Dermis blood vessel endothelial cell (primary cell): ENCODE results near the gene MAPK8IP2. TPM values are rescaled to one million over a fixed set of nuclear protein-coding genes. Genes with fewer than 3 reads are reported as not detected.
A peak's percentile ranks its signal among the peaks of the same experiment; 100 is the strongest.
"Not testable (repeated sequence)": the region's sequence is repeated elsewhere in the genome, so short reads cannot be mapped to it uniquely, and the experiment has no call there.

ENCODE experiments used
- DNase-seq: peaks from one replicate; pipeline ENCODE4 v3.0.0; 2010
- total RNA-seq: library from RNA; depleted of rRNA; stranded (reverse); fragments of >200 nt; gene quantifications from 2 replicates; pipeline ENCODE4 v1.2.3, GENCODE V29; 2014

Gene MAPK8IP2
- total RNA-seq, 1 donor from 2014 or later: 0.34 TPM

DNA sequence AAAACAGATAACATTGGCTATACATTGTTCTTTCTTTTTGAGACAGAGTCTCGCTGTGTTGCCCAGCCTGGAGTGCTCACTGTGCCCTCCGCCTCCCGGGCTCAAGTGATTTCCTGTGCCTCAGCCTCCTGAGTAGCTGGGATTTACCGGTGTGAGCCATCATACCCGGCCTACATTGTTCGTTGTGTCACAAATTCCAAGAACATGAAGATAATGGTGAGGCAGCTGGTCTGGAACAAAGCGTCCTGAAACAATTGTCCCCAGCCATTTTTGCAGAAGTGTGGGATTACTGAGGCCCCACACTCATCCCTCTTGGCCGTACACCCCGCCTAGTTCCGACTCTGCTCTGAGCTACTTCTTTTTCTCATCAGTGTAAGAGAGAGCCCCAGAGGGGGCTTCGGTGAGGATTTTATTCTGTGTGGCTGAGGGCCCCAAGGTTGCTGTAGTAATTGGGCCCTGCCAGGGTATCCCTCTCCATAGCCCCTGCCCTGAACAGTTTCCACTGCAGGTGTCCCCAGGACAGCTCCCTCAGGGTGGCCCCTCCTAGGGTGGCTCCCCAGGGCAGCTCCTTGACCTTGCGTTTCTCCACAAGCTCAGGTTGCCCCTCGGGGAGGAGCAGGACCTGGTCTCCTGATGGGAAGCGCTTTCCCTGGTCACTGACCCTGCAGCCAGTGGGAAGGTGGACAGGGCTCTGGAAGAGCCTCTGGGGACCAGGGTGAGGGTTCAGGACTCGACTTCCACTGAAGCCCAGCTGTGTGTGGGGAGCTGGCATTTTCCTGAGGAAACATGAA, 40.5 kb downstream of the MAPK8IP2 start:
- peak; percentile 79 for DNase-seq

DNA sequence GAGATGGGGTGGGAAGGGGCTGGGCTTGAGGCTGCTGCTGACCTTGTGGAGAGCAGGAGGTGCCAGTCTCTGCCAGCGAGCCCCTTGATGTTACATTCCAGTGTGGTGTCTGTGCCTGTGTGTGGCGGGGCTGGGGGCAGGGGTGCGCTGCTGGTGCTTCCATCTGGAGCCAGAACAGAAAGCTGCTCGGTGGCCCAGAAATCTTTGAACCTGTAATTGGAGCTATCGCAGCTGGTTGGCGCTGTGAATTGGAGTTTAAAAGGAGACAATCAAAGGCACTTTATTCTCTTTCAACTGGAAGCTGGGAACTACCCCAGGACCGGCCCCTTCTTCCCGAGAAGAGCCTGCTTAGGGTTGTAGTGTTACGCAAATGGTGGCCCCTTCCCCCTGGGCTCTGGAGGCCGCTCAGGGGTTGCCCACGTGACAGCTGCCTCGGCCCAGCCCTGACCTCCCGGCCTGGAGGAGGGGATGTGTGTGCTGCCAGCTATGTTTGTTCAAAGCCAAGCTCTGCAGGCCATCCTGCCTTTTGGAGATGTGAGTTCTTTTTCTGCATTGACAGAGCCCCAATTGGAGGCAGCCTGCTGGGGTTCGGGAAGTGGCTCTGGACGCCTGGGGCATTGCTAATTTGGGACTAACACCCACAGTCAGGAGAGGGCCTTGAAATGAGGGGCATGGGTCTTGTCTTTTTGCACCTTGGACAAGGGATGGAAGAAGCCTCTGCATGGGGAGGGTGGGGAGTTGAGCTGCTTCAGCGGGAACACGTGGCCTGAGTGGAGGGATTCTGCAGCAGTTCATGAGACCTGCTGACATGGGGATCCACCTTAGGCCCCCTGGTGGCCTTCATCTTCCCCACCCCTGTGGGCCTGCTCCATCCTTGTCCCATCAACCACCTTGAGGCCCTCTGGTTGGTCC, 41.4 kb downstream of the MAPK8IP2 start:
- peak; percentile 73 for DNase-seq

DNA sequence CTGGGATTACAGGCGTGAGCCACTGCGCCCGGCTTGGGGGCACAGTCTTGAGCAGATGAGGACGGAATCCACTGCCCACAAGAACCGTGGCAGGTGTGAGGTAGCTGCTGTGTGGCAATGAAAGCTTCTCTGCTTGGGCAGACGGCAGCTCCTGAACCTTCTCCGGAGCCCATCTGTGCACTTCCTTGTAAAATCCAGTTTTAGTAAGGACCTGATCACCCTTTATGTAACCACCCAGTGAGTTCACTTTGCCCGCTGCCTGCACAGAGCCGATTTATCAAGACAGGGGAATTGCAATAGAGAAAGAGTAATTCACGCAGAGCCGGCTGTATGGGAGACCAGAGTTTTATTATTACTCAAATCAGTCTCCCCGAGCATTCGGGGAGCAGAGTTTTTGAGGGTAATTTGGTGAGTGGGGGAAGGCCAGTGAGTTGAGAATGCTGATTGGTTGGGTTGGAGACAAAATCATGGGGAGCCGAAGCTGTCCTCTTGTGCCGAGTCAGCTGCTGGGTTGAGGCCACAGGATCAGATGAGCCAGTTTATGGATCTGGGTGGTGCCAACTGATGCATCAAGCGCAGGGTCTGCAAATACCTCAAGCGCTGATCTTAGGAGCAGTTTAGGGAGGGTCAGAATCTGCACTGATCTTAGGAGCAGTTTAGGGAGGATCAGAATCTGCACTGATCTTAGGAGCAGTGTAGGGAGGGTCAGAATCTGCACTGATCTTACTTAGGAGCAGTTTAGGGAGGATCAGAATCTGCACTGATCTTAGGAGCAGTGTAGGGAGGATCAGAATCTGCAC, 42.6 kb downstream of the MAPK8IP2 start:
- DNase-seq: not testable (repeated sequence)

DNA sequence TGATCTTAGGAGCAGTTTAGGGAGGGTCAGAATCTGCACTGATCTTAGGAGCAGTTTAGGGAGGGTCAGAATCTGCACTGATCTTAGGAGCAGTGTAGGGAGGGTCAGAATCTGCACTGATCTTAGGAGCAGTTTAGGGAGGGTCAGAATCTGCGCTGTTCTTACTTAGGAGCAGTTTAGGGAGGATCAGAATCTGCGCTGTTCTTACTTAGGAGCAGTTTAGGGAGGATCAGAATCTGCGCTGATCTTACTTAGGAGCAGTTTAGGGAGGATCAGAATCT, 43.2 kb downstream of the MAPK8IP2 start:
- DNase-seq: not testable (repeated sequence)

DNA sequence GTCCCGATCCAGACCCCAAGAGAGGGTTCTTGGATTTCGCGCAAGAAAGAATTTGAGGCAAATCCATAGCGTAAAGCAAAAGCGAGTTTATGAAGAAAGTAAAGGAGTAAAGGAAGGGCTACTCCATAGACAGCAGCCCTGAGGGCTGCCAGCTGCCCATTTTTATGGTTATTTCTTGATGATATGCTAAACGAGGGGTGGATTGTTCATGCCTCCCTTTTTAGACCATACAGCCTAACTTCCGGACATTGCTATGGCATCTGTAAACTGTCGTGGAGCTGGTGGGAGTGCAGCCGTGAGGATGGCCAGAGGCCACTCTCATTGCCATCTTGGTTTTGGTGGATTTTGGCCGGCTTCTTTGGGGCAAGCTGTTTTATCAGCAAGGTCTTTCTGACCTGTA, 52.7 kb downstream of the MAPK8IP2 start:
- DNase-seq: no peak

DNA sequence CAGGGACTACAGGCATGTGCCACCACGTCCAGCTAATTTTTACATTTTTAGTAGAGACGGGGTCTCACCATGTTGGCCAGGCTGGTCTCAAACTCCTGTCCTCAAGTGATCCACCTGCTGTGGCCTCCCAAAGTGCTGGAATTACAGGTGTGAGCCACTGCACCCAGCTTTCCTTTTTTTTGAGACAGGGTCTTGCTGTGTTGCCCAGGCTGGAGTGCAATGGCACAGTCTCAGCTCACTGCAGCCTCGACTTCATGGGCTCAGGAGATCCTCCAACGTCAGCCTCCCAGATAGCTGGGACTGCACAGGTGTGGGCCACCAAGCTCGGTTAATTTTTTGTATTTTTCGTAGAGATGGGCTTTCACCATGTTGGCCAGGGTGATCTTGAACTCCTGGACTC, 54.1 kb downstream of the MAPK8IP2 start:
- DNase-seq: not testable (repeated sequence)

DNA sequence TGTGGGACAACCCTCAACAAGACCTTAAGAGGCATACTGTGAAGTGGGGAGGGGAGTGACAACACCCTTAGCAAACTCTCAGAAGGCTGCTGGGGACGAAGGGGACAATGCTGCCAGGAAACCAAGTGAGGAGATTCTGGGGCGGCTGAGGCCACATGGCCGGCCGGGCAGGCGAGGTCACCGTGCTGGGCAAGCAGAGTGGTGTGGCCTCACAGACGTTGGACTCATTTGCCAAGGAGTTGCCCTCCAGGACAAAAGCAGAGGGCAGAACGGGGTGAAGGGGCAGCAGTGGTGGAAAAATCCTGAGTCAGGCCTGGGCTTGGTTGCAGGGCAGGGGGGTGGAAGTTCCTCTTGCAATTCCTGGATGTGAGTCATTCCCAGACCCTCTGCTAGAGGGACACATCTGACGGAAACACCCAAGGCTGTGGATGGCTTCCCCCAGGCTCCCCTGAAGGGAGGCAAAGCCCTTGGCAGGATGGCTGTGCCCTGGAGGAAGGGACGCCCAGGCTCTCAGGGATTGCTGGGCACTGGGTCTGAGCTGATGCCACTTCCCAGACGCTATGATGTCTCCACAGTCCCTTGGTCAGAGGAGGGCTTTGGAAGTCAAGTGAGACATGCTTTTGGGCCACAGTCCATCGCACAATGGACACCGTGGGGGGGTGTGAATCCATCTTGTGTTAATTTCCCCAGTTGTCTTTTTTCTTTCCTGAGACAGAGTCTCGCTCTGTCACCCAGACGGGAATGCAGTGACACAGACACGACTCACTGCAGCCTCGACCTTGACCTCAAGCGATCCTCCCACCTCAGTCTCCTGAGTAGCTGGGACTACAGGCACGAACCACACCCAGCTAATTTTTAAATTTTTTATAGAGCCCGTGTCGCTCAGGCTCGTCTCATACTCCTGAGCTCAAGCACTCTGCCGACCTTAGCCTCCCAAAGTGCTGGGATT, 55.8 kb downstream of the MAPK8IP2 start:
- DNase-seq: peak; percentile 96

DNA sequence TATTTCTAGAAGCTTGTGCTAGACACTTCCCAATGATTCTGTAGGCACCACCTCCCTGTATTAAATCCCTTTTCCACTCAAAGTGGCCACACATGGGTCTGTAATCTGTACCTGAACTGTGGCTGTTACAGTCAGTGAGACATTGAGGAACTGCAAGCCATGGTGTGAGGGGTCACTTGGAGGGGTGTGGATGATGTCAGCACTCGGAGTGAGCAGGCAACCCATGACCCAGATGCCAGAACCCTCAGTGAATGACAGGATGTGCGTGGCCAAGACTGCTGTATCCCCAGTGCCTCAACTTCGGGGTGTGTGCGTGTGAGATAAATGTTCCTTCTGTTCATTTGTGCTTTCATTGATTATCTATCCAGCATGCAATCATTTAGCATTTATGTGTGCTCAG, 57.3 kb downstream of the MAPK8IP2 start:
- peak; percentile 55 for DNase-seq

DNA sequence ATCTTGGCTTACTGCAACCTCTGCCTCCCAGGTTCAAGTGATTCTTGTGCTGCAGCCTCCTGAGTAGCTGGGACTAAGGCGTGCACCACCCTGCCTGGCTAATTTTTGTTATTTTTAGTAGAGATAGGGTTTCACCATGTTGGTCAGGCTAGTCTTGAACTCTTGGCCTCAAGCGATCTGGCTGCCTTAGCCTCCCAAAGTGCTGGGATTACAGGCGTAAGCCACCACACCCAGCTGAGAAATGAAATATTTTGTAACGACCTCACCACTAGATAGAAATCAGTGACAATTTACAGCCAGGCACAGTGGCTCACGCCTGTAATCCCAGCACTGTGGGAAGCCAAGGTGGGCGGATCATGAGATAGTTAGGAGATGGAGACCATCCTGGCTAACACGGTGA, 59.1 kb downstream of the MAPK8IP2 start:
- not testable (repeated sequence) for DNase-seq

DNA sequence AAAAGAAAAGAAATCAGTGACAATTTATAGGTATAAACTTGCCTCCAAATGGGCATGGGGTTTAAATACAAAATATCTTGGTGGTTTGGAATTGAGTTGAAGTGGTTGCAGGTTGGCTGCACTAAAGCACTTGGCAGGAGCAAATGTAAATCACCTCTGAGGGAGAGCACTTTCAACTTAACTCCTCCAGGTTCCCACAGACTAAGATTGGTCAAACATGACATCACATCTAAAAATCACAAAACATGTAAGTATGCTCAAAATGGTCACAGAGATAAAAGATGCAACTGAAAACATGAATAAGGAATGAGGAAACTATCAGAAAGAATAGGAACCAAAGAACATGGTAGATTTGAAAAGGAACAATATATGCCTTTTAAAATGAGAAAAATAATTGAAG, 59.7 kb downstream of the MAPK8IP2 start:
- DNase-seq: no peak

Other genes starting within 250 kb of the MAPK8IP2 start
- 50.0 and 62.1 TPM in 2 replicates for gene SBF1, start 125.8 kb upstream of the MAPK8IP2 start, total RNA-seq
- 0.34 and 0.60 TPM in 2 replicates for gene ADM2, start 119.2 kb upstream of the MAPK8IP2 start, total RNA-seq
- not detected in 2 replicates for gene MIOX, start 113.9 kb upstream of the MAPK8IP2 start, total RNA-seq
- 43.7 and 50.9 TPM in 2 replicates for gene LMF2, start 93.1 kb upstream of the MAPK8IP2 start, total RNA-seq
- 30.1 and 37.1 TPM in 2 replicates for gene NCAPH2, start 92.6 kb upstream of the MAPK8IP2 start, total RNA-seq
- 2.3 and 5.6 TPM in 2 replicates for gene SCO2, start 75.2 kb upstream of the MAPK8IP2 start, total RNA-seq
- gene TYMP, start 70.8 kb upstream of the MAPK8IP2 start, total RNA-seq: 28.9 and 53.1 TPM in 2 replicates
- not detected in 2 replicates for gene KLHDC7B, start 54.9 kb upstream of the MAPK8IP2 start, total RNA-seq
- gene SYCE3, start 37.9 kb upstream of the MAPK8IP2 start, total RNA-seq: not detected in 2 replicates
- 7.5 and 16.3 TPM in 2 replicates for gene CPT1B, start 22.4 kb upstream of the MAPK8IP2 start, total RNA-seq
- 34.9 and 50.4 TPM in 2 replicates for gene CHKB, start 17.9 kb upstream of the MAPK8IP2 start, total RNA-seq
- gene ARSA, start 27.4 kb downstream of the MAPK8IP2 start, total RNA-seq: 24.0 and 30.6 TPM in 2 replicates
- 33.0 and 42.7 TPM in 2 replicates for gene SHANK3, start 72.0 kb downstream of the MAPK8IP2 start, total RNA-seq
- gene ACR, start 137.4 kb downstream of the MAPK8IP2 start, total RNA-seq: 0.34 and 0.79 TPM in 2 replicates
- 4.1 and 5.8 TPM in 2 replicates for gene RABL2B, start 182.8 kb downstream of the MAPK8IP2 start, total RNA-seq